GM18858 (cell line): ENCODE data around the gene XRCC1.
"Not testable (repeated sequence)": the region's sequence is repeated elsewhere in the genome, so short reads cannot be mapped to it uniquely, and the experiment has no call there.

Experiments used
- ATAC-seq: cut with Tn5 transposase; IDR thresholded peaks from one replicate; pipeline ENCODE4 v1.9.1; 2021; ENCODE audit not compliant: unreplicated experiment

Gene XRCC1

GRCh38 chr19:43524922-43525835 lies 50.1 kb downstream of the XRCC1 start:
- no peak for ATAC-seq

GRCh38 chr19:43523696-43524095 lies 51.6 kb downstream of the XRCC1 start:
- ATAC-seq, result not testable (repeated sequence)

- no peak for ATAC-seq
These were observed 52.4 kb downstream of the XRCC1 start for GRCh38 chr19:43522929-43523328.

GRCh38 chr19:43519436-43520088 lies 55.8 kb downstream of the XRCC1 start:
- ATAC-seq, result no peak

GRCh38 chr19:43518051-43518450 lies 57.3 kb downstream of the XRCC1 start:
- no peak for ATAC-seq

- ATAC-seq, result not testable (repeated sequence)
These were observed 62.9 kb downstream of the XRCC1 start for GRCh38 chr19:43512399-43512798.

GRCh38 chr19:43511324-43511723 lies 64.0 kb downstream of the XRCC1 start:
- no peak for ATAC-seq

- ATAC-seq, result no peak
These were observed 64.6 kb downstream of the XRCC1 start for GRCh38 chr19:43510713-43511112.

GRCh38 chr19:43507880-43508279 lies 67.4 kb downstream of the XRCC1 start:
- ATAC-seq, result no peak

- ATAC-seq, result no peak
These were observed 68.7 kb downstream of the XRCC1 start for GRCh38 chr19:43506629-43507028.

GRCh38 chr19:43505941-43506340 lies 69.4 kb downstream of the XRCC1 start:
- ATAC-seq, result no peak

- ATAC-seq, result no peak
These were observed 70.2 kb downstream of the XRCC1 start for GRCh38 chr19:43505186-43505456.

- no peak for ATAC-seq
These were observed 70.7 kb downstream of the XRCC1 start, which contains the start of gene PHLDB3 for GRCh38 chr19:43504426-43505185. Gene PHLDB3, minus strand, starts transcription at chr19:43504746. Its CDS starts 628 bp downstream, at chr19:43504118.

- peak; percentile 74 for ATAC-seq
These were observed 71.6 kb downstream of the XRCC1 start for GRCh38 chr19:43503501-43504425.

GRCh38 chr19:43502419-43502976 lies 72.8 kb downstream of the XRCC1 start:
- ATAC-seq, result no peak

- no peak for ATAC-seq
These were observed 73.5 kb downstream of the XRCC1 start for GRCh38 chr19:43501661-43502418.

GRCh38 chr19:43499042-43499441 lies 76.3 kb downstream of the XRCC1 start:
- no peak for ATAC-seq

GRCh38 chr19:43498233-43498842 lies 77.0 kb downstream of the XRCC1 start:
- no peak for ATAC-seq

- ATAC-seq, result no peak
These were observed 78.4 kb downstream of the XRCC1 start for GRCh38 chr19:43496960-43497359.
